Measurements from ENCODE around the gene DOCK3.
"Not testable (repeated sequence)": the region's sequence is repeated elsewhere in the genome, so short reads cannot be mapped to it uniquely, and the experiment has no call there.

- TF ChIP-seq EP300 (IDR thresholded peaks at IDR 0.05); CTCF (IDR thresholded peaks at IDR 0.05); SREBF2 (IDR thresholded peaks at IDR 0.05); MAX (IDR thresholded peaks at IDR 0.05); POLR2AphosphoS2 (conservative IDR thresholded peaks at IDR 0.05; ENCODE audit: low read length); CEBPB (IDR thresholded peaks at IDR 0.05); USF2 (IDR thresholded peaks at IDR 0.05); MAFK (IDR thresholded peaks at IDR 0.05; ENCODE audit: partially characterized antibody): not testable (repeated sequence)
- TF ChIP-seq, protein P1, sequence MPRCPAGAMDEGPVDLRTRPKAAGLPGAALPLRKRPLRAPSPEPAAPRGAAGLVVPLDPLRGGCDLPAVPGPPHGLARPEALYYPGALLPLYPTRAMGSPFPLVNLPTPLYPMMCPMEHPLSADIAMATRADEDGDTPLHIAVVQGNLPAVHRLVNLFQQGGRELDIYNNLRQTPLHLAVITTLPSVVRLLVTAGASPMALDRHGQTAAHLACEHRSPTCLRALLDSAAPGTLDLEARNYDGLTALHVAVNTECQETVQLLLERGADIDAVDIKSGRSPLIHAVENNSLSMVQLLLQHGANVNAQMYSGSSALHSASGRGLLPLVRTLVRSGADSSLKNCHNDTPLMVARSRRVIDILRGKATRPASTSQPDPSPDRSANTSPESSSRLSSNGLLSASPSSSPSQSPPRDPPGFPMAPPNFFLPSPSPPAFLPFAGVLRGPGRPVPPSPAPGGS (IDR thresholded peaks at IDR 0.05), result not testable (repeated sequence)
Observed at GRCh38 chr3:50804376-50804775, 129.6 kb downstream of the DOCK3 start.

Data from A549 (cell line).